HepG2 (cell line): ENCODE measurements around the gene PEMT. TPM values are rescaled to one million over a fixed set of nuclear protein-coding genes. Genes with fewer than 3 reads are reported as not detected.

Experiments
- CC2D1A ChIP-seq: sonication (generic); formaldehyde crosslinking; IDR thresholded peaks from 2 replicates; pipeline ENCODE4 v1.8.1; 2023; ENCODE audit warnings: mild to moderate bottlenecking, missing genetic modification reagents
- CREB3 ChIP-seq: sonication (generic); formaldehyde crosslinking; IDR thresholded peaks from 2 replicates; pipeline ENCODE4 v1.5.0; 2020; ENCODE audit warnings: missing genetic modification reagents
- MAX ChIP-seq: IDR thresholded peaks from 2 replicates; pipeline ENCODE4 v1.6.1; 2012; ENCODE audit warnings: inconsistent platforms
- MZF1 ChIP-seq: sonication (generic); formaldehyde crosslinking; IDR thresholded peaks from 2 replicates; pipeline ENCODE4 v1.8.1; 2023; ENCODE audit warnings: mild to moderate bottlenecking, missing genetic modification reagents, borderline replicate concordance
- RARG ChIP-seq: sonication (generic); formaldehyde crosslinking; IDR thresholded peaks from 2 replicates; pipeline ENCODE4 v1.4.0; 2020; ENCODE audit warnings: low read depth, mild to moderate bottlenecking, missing genetic modification reagents
- REPIN1 ChIP-seq: sonication (generic); formaldehyde crosslinking; IDR thresholded peaks from 2 replicates; pipeline ENCODE4 v1.8.0; 2022; ENCODE audit warnings: missing genetic modification reagents, low read depth, mild to moderate bottlenecking, borderline replicate concordance
- RFX3 ChIP-seq: IDR thresholded peaks from 2 replicates; pipeline ENCODE4 v1.6.1; 2016; ENCODE audit warnings: missing biosample characterization, missing genetic modification reagents
- SIN3B ChIP-seq: fragments of 150-350 bp; IDR thresholded peaks from 2 replicates; pipeline ENCODE4 v1.6.1; 2014; ENCODE audit warnings: low read length
- SP5 ChIP-seq: IDR thresholded peaks from 2 replicates; pipeline ENCODE4 v1.6.1; 2016; ENCODE audit warnings: low read depth, borderline replicate concordance
- TAF1 ChIP-seq: sonication (generic); formaldehyde crosslinking; IDR thresholded peaks from 2 replicates; pipeline ENCODE4 v1.4.0; 2020; ENCODE audit warnings: missing genetic modification reagents
- TERF1 ChIP-seq: sonication (generic); formaldehyde crosslinking; IDR thresholded peaks from 2 replicates; pipeline ENCODE4 v1.8.0; 2022; ENCODE audit warnings: mild to moderate bottlenecking, missing genetic modification reagents, moderate library complexity
- ZNF234 ChIP-seq: sonication (generic); formaldehyde crosslinking; conservative IDR thresholded peaks from 2 replicates; pipeline ENCODE4 v1.5.1; 2020; ENCODE audit warnings: mild to moderate bottlenecking, missing genetic modification reagents
- ZNF326 ChIP-seq: sonication (generic); formaldehyde crosslinking; IDR thresholded peaks from 2 replicates; pipeline ENCODE4 v1.4.0; 2020; ENCODE audit warnings: missing genetic modification reagents, borderline replicate concordance
- ZNF556 ChIP-seq: sonication (generic); formaldehyde crosslinking; IDR thresholded peaks from 2 replicates; pipeline ENCODE4 v1.4.0; 2020; ENCODE audit warnings: mild to moderate bottlenecking, missing genetic modification reagents, borderline replicate concordance
- ZNF703 ChIP-seq: sonication (generic); formaldehyde crosslinking; IDR thresholded peaks from 2 replicates; pipeline ENCODE4 v1.5.1; 2020; ENCODE audit warnings: missing genetic modification reagents, mild to moderate bottlenecking, moderate library complexity, borderline replicate concordance
- polyA plus RNA-seq, 8 experiments: library from polyadenylated mRNA; depleted of rRNA in 3 of 8; stranded (reverse) in 7 of 8; unstranded in 1 of 8; fragments of >200 nt; fragmentation: Illumina TruSeq in 4 of 8; extraction: Trizol in 4 of 8; gene quantifications; 2 replicates each; pipeline versions ENCODE4 v1.2.1 to v1.2.3, GENCODE V29; 2011 to 2016; ENCODE audit warnings: low read depth in 4 of 8, missing spikeins in 1 of 8, mixed read lengths in 1 of 8; ENCODE audit not compliant: insufficient read depth in 1 of 8
- total RNA-seq, 5 experiments: library from RNA; depleted of rRNA; stranded (reverse); fragments of >200 nt; fragmentation: Illumina TruSeq; extraction: Trizol; gene quantifications; 2 replicates each; pipeline ENCODE4 v1.2.3, GENCODE V29; 2016; ENCODE audit warnings: low read depth in 1 of 5
- TF ChIP-seq, protein P1 (sequence below): IDR thresholded peaks from 2 replicates; pipeline ENCODE4 v1.6.1; 2016; ENCODE audit warnings: missing compliant biosample characterization, missing genetic modification reagents, borderline replicate concordance
- TF ChIP-seq, protein P2 (sequence below): sonication (generic); formaldehyde crosslinking; IDR thresholded peaks from 2 replicates; pipeline ENCODE4 v1.5.0; 2020; ENCODE audit warnings: mild to moderate bottlenecking, missing genetic modification reagents

The PEMT gene
- total and polyA plus RNA-seq, 2 of the 13 experiments (the other 11 are each of a cell fraction or from before 2014, with no cell fraction given), result 31.7 to 43.6 TPM

- TF ChIP-seq CC2D1A (CRISPR knock-in tag) (peak; percentile 49; the same call in 1 of the 2 replicates), CREB3 (CRISPR knock-in tag) (no peak), RARG (CRISPR knock-in tag) (no peak), ZNF326 (CRISPR knock-in tag) (no peak), ZNF703 (CRISPR knock-in tag) (no peak), MAX (peak; percentile 85), ZNF556 (CRISPR knock-in tag) (peak; percentile 86; the same call in 1 of the 2 replicates), TERF1 (CRISPR knock-in tag) (no peak), MZF1 (CRISPR knock-in tag) (no peak), TAF1 (CRISPR knock-in tag) (no peak; the same call in 1 of the 2 replicates), REPIN1 (0 out of 2 replicates have a peak, but pooled peaks have one; percentile 24), SP5 (CRISPR knock-in tag) (peak; percentile 62), ZNF234 (CRISPR knock-in tag) (no peak), SIN3B (no peak), RFX3 (no peak)
- TF ChIP-seq, protein P1, sequence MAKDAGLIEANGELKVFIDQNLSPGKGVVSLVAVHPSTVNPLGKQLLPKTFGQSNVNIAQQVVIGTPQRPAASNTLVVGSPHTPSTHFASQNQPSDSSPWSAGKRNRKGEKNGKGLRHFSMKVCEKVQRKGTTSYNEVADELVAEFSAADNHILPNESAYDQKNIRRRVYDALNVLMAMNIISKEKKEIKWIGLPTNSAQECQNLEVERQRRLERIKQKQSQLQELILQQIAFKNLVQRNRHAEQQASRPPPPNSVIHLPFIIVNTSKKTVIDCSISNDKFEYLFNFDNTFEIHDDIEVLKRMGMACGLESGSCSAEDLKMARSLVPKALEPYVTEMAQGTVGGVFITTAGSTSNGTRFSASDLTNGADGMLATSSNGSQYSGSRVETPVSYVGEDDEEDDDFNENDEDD (CRISPR knock-in tag), result no peak
- TF ChIP-seq, protein P2, sequence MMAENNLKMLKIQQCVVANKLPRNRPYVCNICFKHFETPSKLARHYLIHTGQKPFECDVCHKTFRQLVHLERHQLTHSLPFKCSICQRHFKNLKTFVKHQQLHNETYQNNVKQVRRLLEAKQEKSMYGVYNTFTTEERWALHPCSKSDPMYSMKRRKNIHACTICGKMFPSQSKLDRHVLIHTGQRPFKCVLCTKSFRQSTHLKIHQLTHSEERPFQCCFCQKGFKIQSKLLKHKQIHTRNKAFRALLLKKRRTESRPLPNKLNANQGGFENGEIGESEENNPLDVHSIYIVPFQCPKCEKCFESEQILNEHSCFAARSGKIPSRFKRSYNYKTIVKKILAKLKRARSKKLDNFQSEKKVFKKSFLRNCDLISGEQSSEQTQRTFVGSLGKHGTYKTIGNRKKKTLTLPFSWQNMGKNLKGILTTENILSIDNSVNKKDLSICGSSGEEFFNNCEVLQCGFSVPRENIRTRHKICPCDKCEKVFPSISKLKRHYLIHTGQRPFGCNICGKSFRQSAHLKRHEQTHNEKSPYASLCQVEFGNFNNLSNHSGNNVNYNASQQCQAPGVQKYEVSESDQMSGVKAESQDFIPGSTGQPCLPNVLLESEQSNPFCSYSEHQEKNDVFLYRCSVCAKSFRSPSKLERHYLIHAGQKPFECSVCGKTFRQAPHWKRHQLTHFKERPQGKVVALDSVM (CRISPR knock-in tag), result 0 out of 2 replicates have a peak, but pooled peaks have one; percentile 45
These were observed 10.6 kb downstream of the PEMT start (continued) for GRCh38 chr17:17580662-17581470.
